Prostate gland (tissue), 2 donors: Measurements from ENCODE around the gene CREB3L2. TPM values are rescaled to one million over a fixed set of nuclear protein-coding genes. Genes with fewer than 3 reads are reported as not detected.

Source experiments
- DNase-seq: peaks from one replicate; pipeline ENCODE4 v3.0.0-alpha.2; 2019; ENCODE audit warnings: low spot score
- H3K27ac ChIP-seq, 2 donors: fragments of 200-600 bp; sonication (generic); 2 replicates each; pipeline ENCODE4 v1.5.1; 2017 to 2019
- H3K27me3 ChIP-seq: fragments of 200-600 bp; sonication (generic); replicated peaks from 2 replicates; pipeline ENCODE4 v1.5.1; 2019; ENCODE audit not compliant: insufficient read depth
- H3K36me3 ChIP-seq, 2 donors: fragments of 200-600 bp; sonication (generic); 1 replicate in 1 of 2; 2 replicates in 1 of 2; pipeline versions ENCODE4 v1.5.1 to v1.8.1; 2017 to 2019
- H3K4me1 ChIP-seq: fragments of 200-600 bp; sonication (generic); replicated peaks from 2 replicates; pipeline ENCODE4 v1.5.1; 2019
- H3K4me3 ChIP-seq, 2 donors: fragments of 200-600 bp; sonication (generic); 2 replicates each; pipeline ENCODE4 v1.5.1; 2017 to 2019
- H3K9me3 ChIP-seq: fragments of 200-600 bp; sonication (generic); 2 replicates; pipeline ENCODE4 v1.5.1; 2017
- POLR2A ChIP-seq: fragments of 450-650 bp; IDR thresholded peaks from one replicate; pipeline ENCODE4 v1.6.1; 2016; ENCODE audit warnings: antibody characterized with exemption, mild to moderate bottlenecking
- POLR2AphosphoS5 ChIP-seq: sonication (generic); formaldehyde crosslinking; IDR thresholded peaks from one replicate; pipeline ENCODE4 v1.6.1; 2017; ENCODE audit warnings: antibody characterized with exemption
- WGBS: methylation state at CpG from one replicate; pipeline ENCODE4 v1.1.5; 2018; 5-methylcytosine and 5-hydroxymethylcytosine counted together
- intact Hi-C: fragments of 100-400 bp; cut with DNase I; formaldehyde crosslinking; loops from one replicate; pipeline ENCODE4 v1.14.2; 2022
- total RNA-seq, 2 donors: library from RNA; depleted of rRNA; stranded (reverse); fragments of >200 nt; gene quantifications; one replicate each; pipeline ENCODE4 v1.1.0, GENCODE V29; 2016
- TF ChIP-seq, protein P1 (sequence below), 4 experiments: fragments of 200-600 bp in 2 of 4; fragments of 450-650 bp in 2 of 4; sonication (generic) in 2 of 4; IDR thresholded peaks; 1 replicate in 3 of 4; 2 replicates in 1 of 4; pipeline ENCODE4 v1.5.1; 2016 to 2019; ENCODE audit warnings: antibody characterized with exemption in 4 of 4, mild to moderate bottlenecking in 2 of 4, moderate library complexity in 2 of 4

The CREB3L2 gene
- total RNA-seq, 2 donors from 2014 or later = 34.1 to 42.0 TPM

DNA sequence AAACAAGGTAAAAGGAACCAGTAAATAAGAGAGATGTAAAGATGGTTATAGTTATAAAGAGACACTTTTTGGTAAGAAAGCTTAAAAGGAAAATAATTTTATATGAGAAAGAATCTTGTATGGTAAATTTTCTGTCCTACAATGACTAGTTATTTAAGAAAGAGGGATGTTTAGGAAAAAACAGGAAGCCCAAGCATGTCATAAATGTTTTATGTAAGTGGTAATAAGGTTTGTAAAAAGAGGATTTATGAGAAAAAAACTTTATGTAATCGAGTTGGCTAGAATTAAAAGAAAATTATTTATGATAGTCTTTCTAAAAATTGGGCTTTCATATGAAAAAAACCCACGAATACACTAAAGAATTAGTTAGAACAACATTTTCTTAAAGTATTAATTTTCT is 34.2 kb upstream of the CREB3L2 start:
- Histone ChIP-seq H3K9me3 (no peaks in the 10 kb centered on the region), H3K4me3 (no peak overlapping the region), H3K27me3 (no peaks in the 10 kb centered on the region), H3K36me3 (no peaks in the 10 kb centered on the region), H3K27ac (no peak overlapping the region), H3K4me1 (no peaks in the 10 kb centered on the region)
- WGBS = 64% methylated on average over 2 of the region's 2 CpGs
- no peak for DNase-seq
- TF ChIP-seq, protein P1, sequence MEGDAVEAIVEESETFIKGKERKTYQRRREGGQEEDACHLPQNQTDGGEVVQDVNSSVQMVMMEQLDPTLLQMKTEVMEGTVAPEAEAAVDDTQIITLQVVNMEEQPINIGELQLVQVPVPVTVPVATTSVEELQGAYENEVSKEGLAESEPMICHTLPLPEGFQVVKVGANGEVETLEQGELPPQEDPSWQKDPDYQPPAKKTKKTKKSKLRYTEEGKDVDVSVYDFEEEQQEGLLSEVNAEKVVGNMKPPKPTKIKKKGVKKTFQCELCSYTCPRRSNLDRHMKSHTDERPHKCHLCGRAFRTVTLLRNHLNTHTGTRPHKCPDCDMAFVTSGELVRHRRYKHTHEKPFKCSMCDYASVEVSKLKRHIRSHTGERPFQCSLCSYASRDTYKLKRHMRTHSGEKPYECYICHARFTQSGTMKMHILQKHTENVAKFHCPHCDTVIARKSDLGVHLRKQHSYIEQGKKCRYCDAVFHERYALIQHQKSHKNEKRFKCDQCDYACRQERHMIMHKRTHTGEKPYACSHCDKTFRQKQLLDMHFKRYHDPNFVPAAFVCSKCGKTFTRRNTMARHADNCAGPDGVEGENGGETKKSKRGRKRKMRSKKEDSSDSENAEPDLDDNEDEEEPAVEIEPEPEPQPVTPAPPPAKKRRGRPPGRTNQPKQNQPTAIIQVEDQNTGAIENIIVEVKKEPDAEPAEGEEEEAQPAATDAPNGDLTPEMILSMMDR (IDR thresholded peaks at IDR 0.05) = no peak
- TF ChIP-seq POLR2A (no peak), POLR2AphosphoS5 (no peak)
- intact Hi-C loops = no loop called here

DNA sequence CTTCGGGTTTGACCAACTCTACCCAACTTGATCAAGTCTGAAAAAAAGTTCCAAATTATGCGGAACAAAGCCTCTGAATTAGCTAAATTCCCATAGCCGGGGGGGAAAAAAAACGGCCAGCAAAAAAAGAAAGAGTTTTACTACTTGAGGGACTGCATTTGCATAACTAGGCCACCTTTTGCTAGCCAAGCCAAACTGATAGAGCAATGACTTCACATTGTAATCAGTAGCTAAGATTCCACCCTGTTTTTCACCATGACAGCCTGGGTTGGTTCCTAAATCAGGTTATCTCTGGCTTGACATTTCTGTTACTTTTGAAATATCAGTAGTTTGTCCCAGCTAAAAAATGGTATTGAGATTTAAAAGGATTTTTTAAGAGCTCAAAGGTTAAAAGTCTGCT is 31.4 kb upstream of the CREB3L2 start:
- TF ChIP-seq POLR2A (no peak), POLR2AphosphoS5 (no peak)
- TF ChIP-seq, protein P1 (IDR thresholded peaks at IDR 0.05) = no peak
- H3K27me3 ChIP-seq = no peaks in the 10 kb centered on the region
- DNase-seq = no peak
- no peaks in the 10 kb centered on the region for H3K4me1 ChIP-seq
- intact Hi-C loops = no loop called here
- H3K36me3 ChIP-seq = no peaks in the 10 kb centered on the region
- WGBS = 89% methylated on average over 4 of the region's 4 CpGs
- no peak overlapping the region for H3K27ac ChIP-seq
- H3K4me3 ChIP-seq = no peak overlapping the region
- no peaks in the 10 kb centered on the region for H3K9me3 ChIP-seq

DNA sequence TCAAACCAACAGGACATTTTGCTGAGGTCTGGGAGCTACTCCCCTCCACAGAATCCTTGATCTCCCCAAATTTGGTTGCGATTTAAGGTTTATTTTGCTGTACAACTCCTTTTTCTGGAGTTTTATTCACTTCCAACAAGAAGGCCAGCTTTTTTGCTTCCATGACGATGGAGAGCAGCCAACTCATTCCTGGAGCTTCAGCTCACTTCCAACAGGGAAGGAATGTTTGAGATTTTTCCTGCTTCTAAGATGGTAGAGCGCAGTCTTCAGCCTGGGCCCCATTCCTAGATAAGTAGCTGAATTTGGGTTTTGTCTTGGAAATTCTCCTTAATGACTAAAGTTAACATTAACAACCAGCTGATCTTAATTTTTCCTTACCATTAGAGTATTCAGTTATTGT is 30.9 kb upstream of the CREB3L2 start:
- H3K4me1 ChIP-seq = no peaks in the 10 kb centered on the region
- no peak for TF ChIP-seq POLR2AphosphoS5
- 89% methylated on average over 3 of the region's 3 CpGs for WGBS

DNA sequence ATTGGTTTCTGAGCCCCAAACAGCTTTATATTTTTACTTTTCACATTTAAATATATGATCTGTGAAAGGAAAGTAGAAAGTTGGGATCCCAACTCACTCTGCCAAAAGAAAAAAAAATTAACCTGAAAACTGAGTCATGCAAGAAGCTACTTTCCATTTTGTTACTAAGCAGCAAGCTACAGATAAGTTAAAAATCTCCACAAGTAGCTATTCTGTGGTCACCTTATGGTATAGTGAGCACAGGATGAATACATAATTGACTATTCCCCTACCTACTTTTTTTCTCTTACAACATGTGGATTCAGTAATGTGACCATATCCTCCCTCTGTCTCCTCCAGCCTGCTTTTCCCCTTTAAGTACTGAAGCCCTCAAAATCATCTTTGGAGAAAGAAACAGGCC is 30.3 kb upstream of the CREB3L2 start:
- intact Hi-C loops = no loop called here
- TF ChIP-seq, protein P1 (IDR thresholded peaks at IDR 0.05) = no peak
- no peak for TF ChIP-seq POLR2A
- TF ChIP-seq POLR2AphosphoS5 = no peak
- H3K27ac ChIP-seq = no peak overlapping the region
- H3K9me3 ChIP-seq = no peaks in the 10 kb centered on the region
- no peak overlapping the region for H3K4me3 ChIP-seq
- H3K36me3 ChIP-seq = no peaks in the 10 kb centered on the region
- no peaks in the 10 kb centered on the region for H3K4me1 ChIP-seq
- no peak for DNase-seq
- H3K27me3 ChIP-seq = no peaks in the 10 kb centered on the region

More for the DNA sequence above, 30.9 kb upstream of the CREB3L2 start:
- Histone ChIP-seq H3K36me3 (no peaks in the 10 kb centered on the region), H3K27ac (no peak overlapping the region), H3K4me3 (no peak overlapping the region), H3K9me3 (no peaks in the 10 kb centered on the region), H3K27me3 (no peaks in the 10 kb centered on the region)
- DNase-seq = no peak
- intact Hi-C loops = no loop called here

DNA sequence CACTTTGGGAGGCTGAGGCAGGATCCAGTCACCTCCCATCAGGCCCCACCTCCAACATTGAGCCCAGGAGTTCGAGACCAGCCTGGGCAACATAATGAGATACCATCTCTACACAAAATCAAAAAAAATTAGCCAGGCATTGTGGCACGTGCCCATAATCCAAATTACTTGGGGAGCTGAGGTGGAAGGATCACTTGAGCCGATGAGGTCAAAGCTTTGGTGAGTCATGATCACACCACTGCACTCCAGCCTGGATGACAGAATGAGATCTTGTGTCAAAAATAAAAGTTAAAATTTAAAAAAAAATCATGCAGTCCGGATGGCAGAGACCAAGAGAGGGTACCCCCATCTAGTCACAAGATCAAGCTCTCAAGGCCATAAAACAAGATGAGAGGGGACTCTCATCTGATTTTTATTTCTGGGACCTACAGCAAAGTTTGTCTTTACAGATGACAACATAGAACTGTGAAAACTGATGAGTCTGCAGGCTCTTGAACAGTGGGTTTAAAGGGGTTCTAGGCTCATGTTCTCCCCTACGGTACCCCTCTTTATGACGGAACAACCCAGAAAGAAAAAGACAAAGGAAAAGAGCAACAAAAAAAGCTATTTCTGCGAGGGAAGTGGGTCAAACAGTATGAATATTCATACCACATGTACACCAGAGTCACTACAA is 28.9 kb upstream of the CREB3L2 start:
- no peaks in the 10 kb centered on the region for H3K36me3 ChIP-seq
- TF ChIP-seq POLR2A = no peak
- TF ChIP-seq, protein P1 (IDR thresholded peaks at IDR 0.05) = no peak
- TF ChIP-seq POLR2AphosphoS5 = no peak
- DNase-seq = no peak
- no peaks in the 10 kb centered on the region for H3K9me3 ChIP-seq
- WGBS = 79% methylated on average over 7 of the region's 7 CpGs
- no peak overlapping the region for H3K27ac ChIP-seq
- no peak overlapping the region for H3K4me3 ChIP-seq
- intact Hi-C loops = no loop called here
- H3K27me3 ChIP-seq = no peaks in the 10 kb centered on the region
- no peaks in the 10 kb centered on the region for H3K4me1 ChIP-seq
